Right lobe of liver (tissue), 6 donors: ENCODE data around the gene GRID1. TPM values are rescaled to one million over a fixed set of nuclear protein-coding genes. Genes with fewer than 3 reads are reported as not detected.

Source experiments
- ATAC-seq, 4 donors: fragments of 200-7000 bp; cut with Tn5 transposase; one replicate each; pipeline ENCODE4 v1.9.1; 2020; ENCODE audit warnings: mild to moderate bottlenecking in 4 of 4, moderate library complexity in 4 of 4
- DNase-seq, 3 donors: peaks; one replicate each; pipeline ENCODE4 v3.0.0-alpha.2; 2020
- H3K27ac ChIP-seq, 3 donors: fragments of 200-600 bp; one replicate each; pipeline ENCODE4 v1.8.0; 2022
- H3K27me3 ChIP-seq, 2 donors: fragments of 200-600 bp; one replicate each; pipeline ENCODE4 v1.8.0; 2022
- H3K36me3 ChIP-seq, 4 donors: fragments of 200-600 bp; sonication (generic) in 1 of 4; one replicate each; pipeline versions ENCODE4 v1.5.1 to v1.8.0; 2017 to 2022; ENCODE audit warnings: control low read depth in 1 of 4
- H3K4me1 ChIP-seq, 4 donors: fragments of 200-600 bp; sonication (generic) in 1 of 4; one replicate each; pipeline versions ENCODE4 v1.5.1 to v1.8.0; 2017 to 2022; ENCODE audit warnings: control low read depth in 1 of 4
- H3K4me3 ChIP-seq, 3 donors: fragments of 200-600 bp; one replicate each; pipeline ENCODE4 v1.8.0; 2022
- H3K9me3 ChIP-seq, 4 donors: fragments of 200-600 bp; sonication (generic) in 1 of 4; one replicate each; pipeline versions ENCODE4 v1.5.1 to v1.8.0; 2017 to 2022; ENCODE audit warnings: control low read depth in 1 of 4
- POLR2A ChIP-seq: fragments of 450-650 bp; IDR thresholded peaks from one replicate; pipeline ENCODE4 v1.6.1; 2017; ENCODE audit warnings: antibody characterized with exemption, mild to moderate bottlenecking
- WGBS: methylation state at CpG from one replicate; pipeline ENCODE4 v1.1.6; 2018; ENCODE audit warnings: low coverage, low lambda C conversion rate; ENCODE audit not compliant: insufficient coverage; ENCODE audit errors: missing lambda C conversion rate; 5-methylcytosine and 5-hydroxymethylcytosine counted together
- intact Hi-C, 2 donors: fragments of 100-400 bp; cut with DNase I; formaldehyde crosslinking; loops; one replicate each; pipeline versions ENCODE4 v1.11.2 to v1.14.1; 2022
- total RNA-seq, 6 experiments: library from RNA; depleted of rRNA in 2 of 6; stranded (reverse); fragments of >200 nt in 2 of 6; fragmentation: NEBNext Ultra II Directional in 3 of 6; extraction: Animal tissue kit (Norgen Biotek cat#: 25700) in 3 of 6; gene quantifications; one replicate each; pipeline versions ENCODE4 v1.1.0 to v1.2.4, GENCODE V29; 2016 to 2023
- TF ChIP-seq, protein P1 (sequence below), 4 donors: fragments of 200-600 bp in 3 of 4; fragments of 450-650 bp in 1 of 4; IDR thresholded peaks; one replicate each; pipeline versions ENCODE4 v1.5.1 to v1.8.0; 2016 to 2022; ENCODE audit warnings: antibody characterized with exemption in 4 of 4, mild to moderate bottlenecking in 2 of 4
- donor health status: DM: no; HTN: yes; CAD: no.
- donor health status: DM: no; HTN: no; CAD: no.
- donor health status: DM: no; HTN: no; CAD: no.
- donor health status: DM: no; HTN: yes; CAD: no.
- donor health status: DM: no; HTN: yes; CAD: no.

GRID1 gene
- total RNA-seq, 6 experiments from 2014 or later, result 0.05 to 1.9 (median 0.81) TPM

GRCh38 chr10:86288695-86289576, 77.7 kb downstream of the GRID1 start:
- no peak overlapping the region for H3K27ac ChIP-seq
- DNase-seq (peak in 1 of 3 donors; percentile 23), ATAC-seq (no peak)
- no peaks in the 10 kb centered on the region for H3K9me3 ChIP-seq
- WGBS, result 83% methylated on average over 2 of the region's 10 CpGs
- H3K27me3 ChIP-seq, result no peaks in the 10 kb centered on the region
- H3K36me3 ChIP-seq, result no peaks in the 10 kb centered on the region
- no peak for TF ChIP-seq POLR2A
- TF ChIP-seq, protein P1, sequence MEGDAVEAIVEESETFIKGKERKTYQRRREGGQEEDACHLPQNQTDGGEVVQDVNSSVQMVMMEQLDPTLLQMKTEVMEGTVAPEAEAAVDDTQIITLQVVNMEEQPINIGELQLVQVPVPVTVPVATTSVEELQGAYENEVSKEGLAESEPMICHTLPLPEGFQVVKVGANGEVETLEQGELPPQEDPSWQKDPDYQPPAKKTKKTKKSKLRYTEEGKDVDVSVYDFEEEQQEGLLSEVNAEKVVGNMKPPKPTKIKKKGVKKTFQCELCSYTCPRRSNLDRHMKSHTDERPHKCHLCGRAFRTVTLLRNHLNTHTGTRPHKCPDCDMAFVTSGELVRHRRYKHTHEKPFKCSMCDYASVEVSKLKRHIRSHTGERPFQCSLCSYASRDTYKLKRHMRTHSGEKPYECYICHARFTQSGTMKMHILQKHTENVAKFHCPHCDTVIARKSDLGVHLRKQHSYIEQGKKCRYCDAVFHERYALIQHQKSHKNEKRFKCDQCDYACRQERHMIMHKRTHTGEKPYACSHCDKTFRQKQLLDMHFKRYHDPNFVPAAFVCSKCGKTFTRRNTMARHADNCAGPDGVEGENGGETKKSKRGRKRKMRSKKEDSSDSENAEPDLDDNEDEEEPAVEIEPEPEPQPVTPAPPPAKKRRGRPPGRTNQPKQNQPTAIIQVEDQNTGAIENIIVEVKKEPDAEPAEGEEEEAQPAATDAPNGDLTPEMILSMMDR (IDR thresholded peaks at IDR 0.05), result no peak
- no peaks in the 10 kb centered on the region for H3K4me1 ChIP-seq
- intact Hi-C loops, result no loop called here
- no peak overlapping the region for H3K4me3 ChIP-seq

DNA sequence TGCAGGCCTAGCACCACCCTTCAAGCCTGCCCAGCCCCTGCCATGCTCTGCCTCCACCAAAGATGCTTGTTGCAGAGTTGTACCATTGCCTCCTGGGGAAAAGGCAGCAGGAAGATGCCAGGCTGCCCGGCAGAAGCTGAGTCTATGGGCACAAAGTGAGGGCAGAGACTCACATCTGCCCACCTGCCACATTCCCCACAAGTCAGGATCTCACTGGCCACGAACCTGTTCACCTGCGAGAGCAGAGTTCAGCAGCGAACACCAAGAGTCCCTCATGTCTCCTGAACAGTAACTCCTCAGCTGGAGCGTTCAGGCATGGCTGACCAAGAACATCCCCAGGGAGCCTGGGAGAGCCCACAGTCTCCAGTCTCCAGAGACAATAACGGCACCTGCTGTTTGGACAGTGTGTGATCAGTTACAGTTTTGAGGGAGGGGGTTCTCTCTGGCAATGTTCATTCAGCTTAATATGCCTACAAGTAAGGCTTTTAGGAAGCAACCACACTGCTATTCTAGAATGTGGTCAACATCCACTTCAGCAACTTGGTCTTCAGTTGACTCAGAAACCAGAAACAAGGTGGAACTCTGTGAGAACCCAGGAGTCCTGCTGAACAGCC, 78.5 kb downstream of the GRID1 start:
- Histone ChIP-seq H3K36me3 (no peaks in the 10 kb centered on the region), H3K4me3 (no peak overlapping the region), H3K27me3 (no peaks in the 10 kb centered on the region), H3K27ac (no peak overlapping the region), H3K9me3 (no peaks in the 10 kb centered on the region), H3K4me1 (no peaks in the 10 kb centered on the region)
- intact Hi-C loops, result no loop called here
- 90% methylated on average over 2 of the region's 6 CpGs for WGBS
- ATAC-seq, result no peak
- no peak for TF ChIP-seq POLR2A
- TF ChIP-seq, protein P1 (IDR thresholded peaks at IDR 0.05), result no peak
- peak in 1 of 3 donors; percentile 28 for DNase-seq

DNA sequence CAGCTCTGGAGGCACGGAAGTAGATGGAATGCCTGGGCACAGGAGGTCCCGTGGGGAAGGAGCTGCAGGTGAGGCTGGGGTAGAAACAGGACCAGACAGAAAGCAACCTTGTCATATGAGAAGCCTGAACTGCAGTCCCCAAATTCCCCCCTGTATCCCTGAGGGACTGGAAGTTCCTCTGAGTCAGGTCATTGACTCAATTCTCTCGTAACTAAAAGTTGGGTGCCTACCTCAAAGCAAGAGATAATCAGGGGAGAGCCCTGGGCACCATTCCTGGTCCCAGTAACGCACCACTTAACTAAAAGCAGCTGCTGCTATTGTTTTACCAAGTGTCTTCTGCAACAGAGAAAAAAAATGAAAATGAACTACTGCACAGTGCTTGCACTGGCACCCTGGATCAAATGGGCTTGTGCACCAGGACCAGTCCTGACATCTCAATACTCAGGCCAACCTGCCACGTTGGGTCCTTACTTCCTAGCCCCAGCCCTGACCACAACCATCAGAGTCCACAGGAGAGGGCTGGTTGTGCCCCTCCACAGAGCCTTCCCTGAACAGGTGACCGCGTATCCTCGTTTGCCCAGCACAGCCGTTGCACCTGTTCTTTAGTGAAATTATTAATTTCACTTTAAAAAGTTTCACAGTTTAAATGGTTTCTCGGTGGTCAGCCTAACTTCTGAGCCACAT, 79.3 kb downstream of the GRID1 start:
- H3K27ac ChIP-seq, result no peak overlapping the region
- no peak overlapping the region for H3K4me3 ChIP-seq
- DNase-seq, result peak in 1 of 3 donors; percentile 24
- intact Hi-C loops, result no loop called here
- no peaks in the 10 kb centered on the region for H3K9me3 ChIP-seq
- no peaks in the 10 kb centered on the region for H3K4me1 ChIP-seq
- no peak for ATAC-seq
- 65% methylated on average over 10 of the region's 10 CpGs for WGBS
- TF ChIP-seq, protein P1 (IDR thresholded peaks at IDR 0.05), result no peak
- no peak for TF ChIP-seq POLR2A
- H3K36me3 ChIP-seq, result no peaks in the 10 kb centered on the region
- no peaks in the 10 kb centered on the region for H3K27me3 ChIP-seq

DNA sequence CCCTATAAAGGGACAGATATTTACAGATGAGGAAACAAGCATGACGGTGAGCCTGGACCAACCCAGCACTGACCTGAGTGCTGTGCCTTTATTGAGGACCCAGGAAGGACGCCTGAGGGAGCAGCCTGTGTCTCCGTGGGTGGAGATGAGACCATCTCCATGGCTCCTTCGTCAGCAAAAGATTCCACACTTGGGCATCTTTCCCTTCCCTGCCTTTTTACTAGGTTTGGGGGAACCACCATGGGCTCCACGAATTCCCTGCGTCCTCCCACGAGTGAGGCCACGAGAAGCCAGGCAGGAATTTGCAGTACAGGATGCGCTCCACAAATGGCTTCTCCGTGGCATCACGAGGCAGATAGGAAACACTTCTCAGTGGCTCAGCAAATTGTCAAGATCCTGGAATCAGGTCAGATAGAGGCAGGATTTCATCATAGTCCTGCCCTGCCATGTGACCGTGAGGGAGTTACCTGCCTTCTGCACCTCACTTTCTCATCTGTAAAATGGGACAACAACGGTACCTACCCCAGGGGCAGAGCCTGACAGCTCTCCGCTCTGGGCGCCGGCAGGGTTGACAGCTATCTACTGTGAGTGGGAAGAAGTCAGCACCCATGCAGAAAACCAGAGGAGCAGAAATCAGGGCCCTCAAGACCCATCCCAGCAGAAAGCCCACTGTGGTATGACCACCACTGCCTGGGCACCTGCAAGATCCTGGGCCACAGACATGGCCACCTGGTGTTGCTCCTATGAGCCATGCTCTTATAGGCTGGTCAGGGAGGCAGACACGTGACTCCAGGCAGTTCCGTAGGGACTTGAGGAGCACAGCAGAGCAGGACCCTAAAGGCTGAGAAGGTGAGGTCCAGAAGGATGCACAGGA, 80.1 kb downstream of the GRID1 start:
- no peak overlapping the region for H3K27ac ChIP-seq
- DNase-seq (peak in 1 of 3 donors; percentile 17), ATAC-seq (no peak)
- intact Hi-C loops, result no loop called here
- 60% methylated on average over 3 of the region's 18 CpGs for WGBS
- H3K4me3 ChIP-seq, result no peak overlapping the region
- H3K9me3 ChIP-seq, result no peaks in the 10 kb centered on the region
- H3K36me3 ChIP-seq, result no peaks in the 10 kb centered on the region
- no peaks in the 10 kb centered on the region for H3K4me1 ChIP-seq
- TF ChIP-seq, protein P1 (IDR thresholded peaks at IDR 0.05), result no peak
- TF ChIP-seq POLR2A, result no peak
- H3K27me3 ChIP-seq, result no peaks in the 10 kb centered on the region
